ENCODE data around the gene SNRNP48. TPM values are rescaled to one million over a fixed set of nuclear protein-coding genes. Genes with fewer than 3 reads are reported as not detected.

The SNRNP48 gene
- total and polyA plus RNA-seq, 2 experiments from 2014 or later: 11.5 to 13.1 TPM

DNA sequence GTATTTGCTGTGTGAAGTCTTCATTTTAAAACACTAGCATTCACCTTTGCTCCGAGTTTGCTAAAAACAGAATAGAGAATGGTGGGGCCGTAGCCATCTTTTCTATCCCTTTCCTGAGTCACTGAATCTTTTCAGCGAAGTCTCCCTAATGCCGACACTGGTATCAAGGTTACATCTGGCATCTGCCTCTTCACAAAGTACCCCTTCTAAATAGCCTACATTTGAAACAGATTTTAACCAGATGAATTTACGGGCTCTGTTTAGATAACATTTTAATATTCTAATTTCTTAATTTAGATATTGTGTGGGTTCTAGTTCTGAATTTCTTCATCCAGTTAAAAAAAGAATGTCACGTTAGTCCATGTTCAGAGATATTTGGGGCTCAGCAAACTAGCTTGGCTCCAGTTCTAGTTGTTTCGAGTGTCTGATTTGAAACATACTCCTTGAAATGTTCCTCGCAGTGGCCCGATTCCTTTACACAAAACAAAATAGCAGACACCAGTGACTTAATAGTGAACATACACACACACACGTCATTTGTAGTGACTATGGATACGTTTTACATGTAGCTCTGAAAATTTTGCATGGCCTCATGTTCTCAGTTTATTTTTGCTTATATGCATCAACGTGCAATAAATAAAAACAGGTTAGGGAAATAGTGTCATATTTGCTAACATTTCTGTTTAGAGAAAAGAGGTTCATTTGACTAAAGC, 33.4 kb upstream of the SNRNP48 start:
- Histone ChIP-seq H3K9ac (no peak overlapping the region), H3K27me3 (replicated peaks; ENCODE audit: insufficient read depth) (no peaks in the 10 kb centered on the region), H3K9me3 (ENCODE audit: low read depth) (no peaks in the 10 kb centered on the region), H3K36me3 (ENCODE audit: low read depth) (peaks cover 39% of the 10 kb centered on the region), H3K27ac (no peak overlapping the region), H3K4me3 (no peak overlapping the region), H3K9me2 (ENCODE audit: insufficient read depth) (no peaks in the 10 kb centered on the region), H2AFZ (no peak overlapping the region), H3F3A (ENCODE audit: insufficient read depth) (peaks cover 27% of the 10 kb centered on the region), H3K4me1 (ENCODE audit: insufficient read depth) (0 out of 2 replicates have a peak, but pooled peaks cover 10% of the 10 kb centered on the region), H3K4me2 (ENCODE audit: unreplicated experiment) (no peak overlapping the region), H4K20me1 (ENCODE audit: insufficient read depth) (no peaks in the 10 kb centered on the region), H3K79me2 (ENCODE audit: insufficient read depth) (peaks cover 73% of the 10 kb centered on the region)
- in situ Hi-C loops (cut with MboI): no loop called here
- 82 to 84% methylated on average over 12 of the region's 12 CpGs for WGBS, 2 experiments (ENCODE audit: low coverage in 1 of 2, low lambda C conversion rate in 2 of 2, missing lambda C conversion rate in 2 of 2)
- DNase-seq: no peak
- TF ChIP-seq EZH2phosphoT487 (IDR thresholded peaks at IDR 0.05; ENCODE audit: insufficient read depth, low read depth) (no peak), EZH2 (IDR thresholded peaks at IDR 0.05; ENCODE audit: insufficient read depth, poor library complexity, severe bottlenecking) (no peak)

DNA sequence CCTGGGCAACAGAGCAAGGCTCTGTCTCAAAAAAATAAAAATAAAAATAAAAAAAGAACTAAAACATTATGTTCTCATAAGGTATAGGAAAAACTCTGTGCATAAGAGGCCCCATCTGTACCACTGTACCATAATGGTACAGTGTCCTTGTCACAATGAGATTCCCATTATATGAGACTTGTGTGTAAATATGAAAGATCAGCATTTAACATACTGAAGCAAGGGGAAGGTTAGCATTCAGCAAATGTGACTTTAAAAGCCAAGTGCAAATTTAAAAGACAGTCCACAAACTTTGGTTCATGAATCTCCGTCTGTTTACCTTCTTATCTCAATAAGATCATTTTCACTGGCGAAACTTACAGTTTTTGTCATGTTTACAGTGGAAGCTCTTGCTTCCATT, 32.3 kb upstream of the SNRNP48 start:
- Histone ChIP-seq H3K4me2 (ENCODE audit: unreplicated experiment) (no peak overlapping the region), H3K36me3 (ENCODE audit: low read depth) (peaks cover 48% of the 10 kb centered on the region), H3K4me1 (ENCODE audit: insufficient read depth) (0 out of 2 replicates have a peak, but pooled peaks cover 10% of the 10 kb centered on the region), H3K9me2 (ENCODE audit: insufficient read depth) (no peaks in the 10 kb centered on the region), H3K4me3 (no peak overlapping the region), H3K27ac (no peak overlapping the region), H4K20me1 (ENCODE audit: insufficient read depth) (no peaks in the 10 kb centered on the region), H3K9me3 (ENCODE audit: low read depth) (no peaks in the 10 kb centered on the region), H3K79me2 (ENCODE audit: insufficient read depth) (peaks cover 73% of the 10 kb centered on the region), H2AFZ (no peak overlapping the region), H3K9ac (no peak overlapping the region), H3F3A (ENCODE audit: insufficient read depth) (peaks cover 27% of the 10 kb centered on the region), H3K27me3 (replicated peaks; ENCODE audit: insufficient read depth) (no peaks in the 10 kb centered on the region)
- DNase-seq: no peak
- in situ Hi-C loops (cut with MboI): no loop called here
- WGBS, 2 experiments (ENCODE audit: low coverage in 1 of 2, low lambda C conversion rate in 2 of 2, missing lambda C conversion rate in 2 of 2): 95% methylated on average over 2 of the region's 2 CpGs
- TF ChIP-seq EZH2 (IDR thresholded peaks at IDR 0.05; ENCODE audit: insufficient read depth, poor library complexity, severe bottlenecking) (no peak), EZH2phosphoT487 (IDR thresholded peaks at IDR 0.05; ENCODE audit: insufficient read depth, low read depth) (no peak)

DNA sequence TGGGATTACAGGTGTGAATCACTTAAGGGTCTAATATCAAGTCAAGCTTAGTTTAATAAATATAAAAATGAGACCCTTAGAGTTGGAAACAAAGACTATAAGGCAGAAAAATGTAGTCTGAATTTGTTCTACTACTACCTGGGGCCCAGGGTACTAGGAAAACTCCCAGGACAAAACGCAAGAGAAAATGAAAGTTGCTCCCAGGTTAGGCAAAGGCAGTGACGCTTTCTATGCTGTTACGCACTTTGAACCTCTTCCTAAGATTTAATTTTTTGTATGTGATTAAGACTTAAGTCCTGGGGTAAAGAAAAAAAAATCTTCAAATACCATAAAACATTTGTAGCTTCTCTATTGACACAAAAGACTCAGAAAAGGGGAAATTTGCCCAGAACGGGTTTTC, 31.2 kb upstream of the SNRNP48 start:
- in situ Hi-C loops (cut with MboI): no loop called here
- Histone ChIP-seq H3K27ac (no peak overlapping the region), H3K4me1 (ENCODE audit: insufficient read depth) (0 out of 2 replicates have a peak, but pooled peaks cover 10% of the 10 kb centered on the region), H3K9me2 (ENCODE audit: insufficient read depth) (no peaks in the 10 kb centered on the region), H3K4me3 (no peak overlapping the region), H3K27me3 (replicated peaks; ENCODE audit: insufficient read depth) (no peaks in the 10 kb centered on the region), H3K36me3 (ENCODE audit: low read depth) (peaks cover 59% of the 10 kb centered on the region), H3K4me2 (ENCODE audit: unreplicated experiment) (no peak overlapping the region), H3K9me3 (ENCODE audit: low read depth) (no peaks in the 10 kb centered on the region), H4K20me1 (ENCODE audit: insufficient read depth) (no peaks in the 10 kb centered on the region), H3K9ac (no peak overlapping the region), H3F3A (ENCODE audit: insufficient read depth) (peaks cover 28% of the 10 kb centered on the region), H2AFZ (no peak overlapping the region), H3K79me2 (ENCODE audit: insufficient read depth) (peaks cover 69% of the 10 kb centered on the region)
- no peak for DNase-seq
- WGBS, 2 experiments (ENCODE audit: low coverage in 1 of 2, low lambda C conversion rate in 2 of 2, missing lambda C conversion rate in 2 of 2): 87 to 92% methylated on average over 4 of the region's 4 CpGs
- TF ChIP-seq EZH2phosphoT487 (IDR thresholded peaks at IDR 0.05; ENCODE audit: insufficient read depth, low read depth) (no peak), EZH2 (IDR thresholded peaks at IDR 0.05; ENCODE audit: insufficient read depth, poor library complexity, severe bottlenecking) (no peak)

DNA sequence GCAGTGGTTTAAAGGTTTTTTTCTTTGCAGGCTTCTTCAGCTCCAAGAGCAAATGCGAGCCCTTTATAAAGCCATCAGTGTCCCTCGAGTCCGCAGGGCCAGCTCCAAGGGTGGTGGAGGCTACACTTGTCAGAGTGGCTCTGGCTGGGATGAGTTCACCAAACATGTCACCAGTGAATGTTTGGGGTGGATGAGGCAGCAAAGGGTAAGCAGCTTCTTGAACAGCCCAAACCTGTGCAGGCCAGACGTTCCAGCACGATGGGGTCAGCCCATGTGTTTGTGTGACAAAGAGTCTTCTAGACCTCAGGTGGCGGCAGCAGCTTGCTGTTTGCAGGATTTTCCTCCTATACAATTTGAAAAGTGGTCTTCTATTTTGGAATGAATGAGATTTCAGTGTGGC, 30.8 kb upstream of the SNRNP48 start:
- 78 to 85% methylated on average over 6 of the region's 6 CpGs for WGBS, 2 experiments (ENCODE audit: low coverage in 1 of 2, low lambda C conversion rate in 2 of 2, missing lambda C conversion rate in 2 of 2)
- no peak for TF ChIP-seq EZH2phosphoT487 (IDR thresholded peaks at IDR 0.05; ENCODE audit: insufficient read depth, low read depth)
- TF ChIP-seq EZH2 (IDR thresholded peaks at IDR 0.05; ENCODE audit: insufficient read depth, poor library complexity, severe bottlenecking): no peak
- Histone ChIP-seq H3K4me3 (no peak overlapping the region), H3K27ac (peak overlapping the region; percentile 49), H3K9me3 (ENCODE audit: low read depth) (no peaks in the 10 kb centered on the region), H3K79me2 (ENCODE audit: insufficient read depth) (peaks cover 69% of the 10 kb centered on the region), H3F3A (ENCODE audit: insufficient read depth) (peaks cover 32% of the 10 kb centered on the region), H3K4me1 (ENCODE audit: insufficient read depth) (0 out of 2 replicates have a peak, but pooled peaks cover 10% of the 10 kb centered on the region), H2AFZ (no peak overlapping the region), H3K4me2 (ENCODE audit: unreplicated experiment) (no peak overlapping the region), H4K20me1 (ENCODE audit: insufficient read depth) (no peaks in the 10 kb centered on the region), H3K27me3 (replicated peaks; ENCODE audit: insufficient read depth) (no peaks in the 10 kb centered on the region), H3K36me3 (ENCODE audit: low read depth) (peaks cover 63% of the 10 kb centered on the region), H3K9me2 (ENCODE audit: insufficient read depth) (no peaks in the 10 kb centered on the region), H3K9ac (no peak overlapping the region)
- in situ Hi-C loops (cut with MboI): no loop called here
- no peak for DNase-seq
